NCI-H2227 treated with DMSO at 0.1 percent for 48 hours (cell line): ENCODE measurements around the gene STOML1.
A peak's percentile ranks its signal among the peaks of the same experiment; 100 is the strongest.
"Not testable (repeated sequence)": the region's sequence is repeated elsewhere in the genome, so short reads cannot be mapped to it uniquely, and the experiment has no call there.

Experiments used
- DNase-seq: peaks from one replicate; lab custom pipeline; 2025; lab: John Stamatoyannopoulos, UW

Gene STOML1

GRCh38 chr15:73960472-73961070, 31.5 kb downstream of the STOML1 start:
- not testable (repeated sequence) for DNase-seq

DNA sequence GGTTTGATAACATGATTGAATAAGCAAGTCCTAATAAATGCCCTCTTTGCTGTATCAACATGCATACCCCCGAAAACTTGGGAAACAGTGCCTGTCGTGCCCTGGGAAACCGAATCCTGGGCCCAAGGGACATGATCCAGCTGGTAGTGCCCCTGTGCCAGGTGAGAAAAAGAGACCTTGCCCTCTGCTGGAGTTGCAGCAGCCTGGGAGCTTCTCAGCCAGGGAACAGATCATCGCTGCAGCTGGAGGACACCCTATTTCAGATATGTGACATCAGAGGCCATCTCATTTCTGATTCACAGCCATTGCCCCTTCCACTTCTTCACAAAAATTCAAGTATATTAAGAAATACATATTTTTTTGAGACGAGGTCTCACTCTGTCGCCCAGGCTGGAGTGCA, 32.3 kb downstream of the STOML1 start:
- DNase-seq: no peak

DNA sequence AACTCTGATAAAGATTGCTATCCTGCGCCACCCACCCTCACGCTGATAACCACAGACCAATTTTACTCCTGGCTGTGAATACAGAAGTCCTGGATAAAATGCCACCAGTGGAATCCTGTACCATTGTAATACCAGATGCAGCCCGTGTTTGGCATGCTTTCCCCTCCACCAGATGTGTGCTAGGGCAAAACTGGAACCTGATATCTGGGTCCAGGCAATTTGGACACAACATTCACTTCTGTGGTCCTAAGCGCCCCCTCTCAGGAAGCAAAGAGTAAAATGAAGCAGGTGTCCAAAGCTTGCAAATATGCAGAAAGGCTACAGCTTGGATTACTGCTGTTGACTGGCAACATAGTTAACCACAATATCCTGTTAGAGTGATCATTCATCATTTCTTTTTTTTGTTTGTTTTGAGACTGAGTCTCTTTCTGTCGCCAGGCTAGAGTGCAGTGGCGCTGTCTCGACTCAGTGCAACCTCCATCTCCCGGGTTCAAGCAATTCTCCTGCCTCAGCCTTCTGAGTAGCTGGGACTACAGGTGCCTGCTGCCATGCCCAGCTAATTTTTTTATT, 33.0 kb downstream of the STOML1 start:
- DNase-seq: no peak

DNA sequence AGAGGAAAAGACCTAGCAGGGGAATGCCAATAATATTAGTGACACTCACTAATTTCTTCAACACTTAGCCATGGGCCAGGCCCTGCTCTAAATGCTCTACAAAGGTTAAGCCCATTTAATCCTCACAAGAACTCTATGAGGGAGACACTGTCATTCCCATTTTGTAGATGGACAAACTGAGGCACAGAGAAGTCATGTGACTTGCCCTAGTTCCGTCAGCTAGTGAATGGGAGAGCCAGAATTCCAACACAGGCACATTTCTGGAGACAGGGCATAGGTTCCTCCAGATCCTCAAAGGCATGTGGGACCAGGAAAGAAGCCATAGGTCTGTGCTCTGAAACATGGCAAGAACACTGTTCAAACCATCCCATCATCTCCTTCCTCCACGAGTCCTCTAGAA, 34.3 kb downstream of the STOML1 start:
- no peak for DNase-seq

DNA sequence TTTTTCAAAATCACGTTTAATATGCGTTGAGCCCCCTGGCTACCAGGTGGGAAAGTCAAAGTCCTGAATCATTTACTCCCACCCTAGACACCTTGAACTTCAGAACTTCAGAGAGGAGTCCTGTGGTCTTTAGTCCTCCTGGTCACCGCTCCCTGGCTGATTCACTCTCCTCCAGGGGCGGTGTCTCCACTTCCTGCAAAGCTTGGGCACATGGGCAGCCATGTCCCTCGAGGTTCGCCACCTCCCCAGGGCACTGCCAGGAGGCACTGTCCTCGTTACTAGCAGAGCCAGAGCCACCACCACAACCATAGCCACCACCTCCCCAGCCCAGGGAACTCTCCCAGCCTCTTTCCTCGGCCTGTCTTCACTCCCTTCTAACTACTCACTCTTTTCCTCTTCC, 34.8 kb downstream of the STOML1 start:
- no peak for DNase-seq

DNA sequence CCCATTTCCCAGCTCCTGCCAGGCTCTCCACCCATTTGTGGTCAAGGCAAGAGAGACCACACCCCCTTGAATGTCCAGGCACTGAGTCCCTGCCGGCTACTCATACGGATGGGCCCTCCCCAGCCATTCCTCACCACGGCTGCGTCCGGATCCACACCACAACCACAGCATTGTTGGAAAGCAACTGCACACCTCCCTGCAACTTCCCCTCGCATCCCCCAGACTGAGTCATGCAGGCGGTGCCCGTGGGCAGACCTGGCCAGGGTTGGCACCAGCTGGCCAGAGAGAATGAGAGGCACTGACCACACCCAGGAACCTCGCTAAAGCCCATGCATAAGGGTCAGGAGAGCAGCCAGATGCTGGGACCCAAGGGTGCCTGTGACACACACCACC, 35.4 kb downstream of the STOML1 start:
- DNase-seq: no peak

DNA sequence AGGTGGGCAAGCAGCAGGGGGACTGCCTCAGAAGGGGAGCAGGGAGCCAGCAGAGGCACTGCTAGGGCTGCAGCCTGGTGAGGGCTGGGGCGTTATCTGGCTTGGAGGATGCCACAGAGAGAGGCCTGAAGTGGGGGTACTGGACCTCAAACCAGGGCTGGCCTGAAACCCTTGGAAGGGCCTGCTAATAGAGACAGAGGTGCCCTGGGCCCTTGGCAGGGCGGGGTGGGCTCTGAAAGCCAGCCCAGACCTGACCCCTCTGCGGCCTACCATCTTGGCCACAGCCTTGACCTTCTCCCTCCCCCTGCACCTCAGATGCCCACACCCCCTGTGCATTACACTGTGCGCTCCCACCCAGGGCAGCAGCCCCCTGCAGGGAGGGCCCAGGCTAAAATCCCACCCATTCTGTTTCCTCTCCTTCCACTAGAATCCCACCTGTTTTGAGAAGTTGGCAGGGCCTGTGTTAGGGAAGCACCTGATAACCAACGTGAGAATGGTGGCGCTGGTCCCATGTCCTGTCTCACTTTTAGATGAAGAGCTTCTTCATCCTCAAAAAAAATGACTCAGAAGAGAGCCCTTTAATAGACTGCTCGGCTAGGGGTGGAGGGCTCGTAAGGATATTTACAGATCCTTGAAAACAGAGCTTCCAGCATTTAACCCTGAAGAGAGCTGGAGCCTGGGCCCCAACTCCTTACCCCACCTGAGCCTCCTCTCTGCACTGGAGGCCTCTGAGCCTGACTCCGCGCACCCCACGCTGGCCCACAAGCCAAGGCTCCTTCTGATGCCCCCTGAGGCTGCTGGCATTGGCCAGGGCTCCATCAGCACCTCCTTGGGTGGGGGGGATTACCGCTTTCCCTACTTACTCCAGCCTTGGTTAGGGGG, 36.0 kb downstream of the STOML1 start:
- DNase-seq: no peak

DNA sequence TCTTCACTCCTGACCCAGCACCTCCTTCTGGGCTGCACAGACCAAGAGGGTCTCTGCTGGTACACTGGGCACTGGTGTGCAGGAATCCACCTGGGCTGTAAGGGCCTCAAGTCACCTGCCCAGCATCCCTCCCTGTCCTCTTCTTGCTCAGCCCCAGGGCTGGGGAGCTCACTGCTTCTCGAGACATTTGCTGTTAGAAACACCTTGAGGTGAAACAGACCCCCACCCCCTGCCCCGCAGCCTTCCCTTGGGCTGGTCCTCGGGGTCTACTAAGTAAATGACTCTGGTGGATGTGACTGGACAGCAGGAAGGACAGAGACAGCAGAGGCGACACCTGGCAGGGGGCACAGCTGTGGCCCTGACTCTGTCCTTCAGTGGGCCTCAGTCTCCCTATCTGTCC, 36.8 kb downstream of the STOML1 start:
- DNase-seq: no peak

- DNase-seq: no peak
Observed at GRCh38 chr15:73954188-73955145, 37.6 kb downstream of the STOML1 start.

- no peak for DNase-seq
Observed at GRCh38 chr15:73952913-73953750, 39.0 kb downstream of the STOML1 start.

DNA sequence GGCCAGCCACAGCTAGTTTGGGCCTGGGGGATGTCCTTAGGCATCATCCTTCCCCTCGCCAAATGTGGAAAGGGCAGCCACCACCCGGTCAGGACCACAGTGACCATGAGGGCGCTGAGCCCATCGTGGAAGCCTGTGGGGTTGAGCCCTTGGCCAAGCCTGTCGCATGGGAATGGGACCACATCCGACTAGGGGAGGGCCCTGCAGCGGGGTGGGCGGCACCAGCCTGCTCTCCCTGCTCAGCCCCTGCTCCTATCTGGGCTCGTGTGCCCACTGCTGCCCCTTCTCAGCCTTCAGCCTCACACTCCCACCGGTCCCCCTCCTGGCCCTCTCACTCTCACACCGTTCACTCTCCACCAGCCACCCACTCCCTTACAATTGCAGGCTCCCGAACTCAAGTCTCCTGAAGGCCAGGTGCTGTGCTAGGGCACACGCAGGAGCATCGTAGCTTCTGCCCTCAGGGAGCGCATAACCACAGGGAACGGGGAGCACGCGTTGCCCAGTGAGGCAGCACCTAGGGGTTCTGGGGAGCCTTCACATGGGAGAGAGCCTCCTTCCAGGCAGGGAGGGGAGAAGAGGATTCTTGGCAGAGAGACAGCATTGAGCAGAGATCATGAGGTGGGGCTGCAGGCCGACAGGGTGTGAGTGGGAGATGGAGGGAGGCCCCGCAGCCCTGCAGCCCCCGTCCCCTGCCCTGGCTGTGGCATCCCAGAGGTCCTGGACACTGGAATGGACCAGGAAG, 39.8 kb downstream of the STOML1 start:
- no peak for DNase-seq

- no peak for DNase-seq
Observed at GRCh38 chr15:73951601-73952000, 40.5 kb downstream of the STOML1 start.

DNA sequence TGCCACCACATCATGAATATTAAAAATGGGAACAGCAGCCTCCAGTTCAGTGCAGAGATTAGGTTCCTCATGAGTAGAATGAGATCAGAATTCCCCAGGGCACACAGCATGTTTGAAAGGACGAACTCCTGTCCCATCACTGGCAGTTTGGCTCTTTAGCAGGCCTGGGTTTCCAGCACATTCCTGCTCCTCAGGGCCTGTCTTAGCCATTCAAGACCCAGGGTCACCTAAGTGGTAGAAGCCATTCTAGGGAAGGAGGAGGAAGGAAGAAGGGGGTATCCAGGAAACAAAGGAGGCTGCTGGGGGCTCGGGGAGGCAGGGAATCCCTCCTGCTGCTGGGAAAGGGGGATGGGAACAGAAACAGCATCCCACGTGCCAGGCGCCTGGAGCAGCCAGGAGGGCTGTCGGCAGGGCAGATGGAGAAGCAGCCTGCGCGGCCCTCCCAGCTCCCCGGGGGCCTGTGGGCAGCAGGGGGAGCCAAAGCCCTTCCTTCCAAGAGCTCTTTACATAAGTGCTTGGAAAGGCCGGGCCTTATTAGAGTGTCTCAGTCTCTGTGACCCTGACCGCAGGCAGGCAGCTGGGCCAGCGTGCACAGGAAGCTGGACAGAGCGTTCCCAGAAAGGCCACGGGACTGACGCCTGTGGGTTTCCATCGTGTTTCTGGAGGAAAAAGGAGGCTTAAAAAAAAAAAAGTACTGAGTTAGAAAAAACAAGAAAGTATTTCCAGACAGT, 41.1 kb downstream of the STOML1 start:
- DNase-seq: peak; percentile 41

- DNase-seq: no peak
Observed at GRCh38 chr15:73950479-73950830, 41.6 kb downstream of the STOML1 start.

DNA sequence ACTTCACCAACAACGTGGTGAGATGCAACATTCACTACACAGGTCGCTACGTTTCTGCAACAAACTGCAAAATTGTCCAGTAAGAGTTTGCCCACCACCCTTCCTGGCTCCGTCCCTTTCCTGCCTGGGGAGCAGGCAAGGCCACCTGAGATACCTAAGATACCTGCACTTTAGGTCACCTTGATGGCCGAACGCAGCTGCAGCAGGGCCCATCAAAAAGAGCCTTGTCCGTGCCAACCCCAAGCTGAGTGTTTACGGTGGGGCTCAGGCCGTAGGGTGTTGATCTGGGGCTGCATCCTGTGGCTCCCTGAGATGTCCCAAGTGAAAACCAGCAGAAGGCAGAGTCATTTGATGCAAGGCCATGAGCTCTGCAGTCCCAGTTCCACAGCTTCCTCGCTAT, 42.6 kb downstream of the STOML1 start:
- DNase-seq: no peak

DNA sequence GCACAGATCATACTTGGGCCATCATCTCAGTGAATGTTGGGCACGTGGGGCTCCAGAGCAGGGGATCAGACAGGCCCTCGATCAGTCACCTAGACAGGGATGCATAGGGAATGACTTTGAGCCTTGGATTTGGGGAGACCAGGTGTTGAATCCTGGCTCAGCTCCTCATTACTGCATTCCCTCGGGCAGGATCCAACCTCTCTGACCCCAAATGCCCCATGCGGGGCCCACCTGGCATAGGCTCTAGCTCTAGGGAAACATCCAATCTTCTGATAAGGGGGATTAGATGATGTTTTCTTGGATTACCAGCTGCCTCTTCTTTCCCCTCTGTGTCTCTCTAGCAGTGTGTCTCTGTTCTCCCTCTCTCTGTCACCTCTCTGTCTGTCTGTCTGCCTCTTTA, 43.1 kb downstream of the STOML1 start:
- no peak for DNase-seq

DNA sequence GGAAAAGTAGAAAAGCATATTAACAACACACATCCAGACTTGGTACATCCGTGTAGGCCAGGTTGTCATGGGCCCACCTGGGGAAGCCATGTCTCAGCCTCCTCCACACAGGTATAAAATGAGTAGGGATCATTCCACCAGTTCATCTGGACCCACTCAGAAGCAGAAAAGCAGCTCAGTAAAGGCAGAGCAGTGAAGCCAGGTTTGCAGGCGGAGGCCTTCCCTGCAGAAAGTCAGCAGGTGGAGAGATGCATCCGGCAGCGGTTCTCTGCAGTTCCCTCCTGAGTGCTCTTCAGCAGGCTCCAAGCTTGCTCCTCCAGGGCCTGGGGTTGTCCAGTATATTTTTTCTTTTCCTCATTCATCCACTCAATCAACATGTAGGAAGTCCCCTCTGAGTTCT, 43.7 kb downstream of the STOML1 start:
- DNase-seq: no peak

GRCh38 chr15:73947651-73948050, 44.4 kb downstream of the STOML1 start:
- no peak for DNase-seq

DNA sequence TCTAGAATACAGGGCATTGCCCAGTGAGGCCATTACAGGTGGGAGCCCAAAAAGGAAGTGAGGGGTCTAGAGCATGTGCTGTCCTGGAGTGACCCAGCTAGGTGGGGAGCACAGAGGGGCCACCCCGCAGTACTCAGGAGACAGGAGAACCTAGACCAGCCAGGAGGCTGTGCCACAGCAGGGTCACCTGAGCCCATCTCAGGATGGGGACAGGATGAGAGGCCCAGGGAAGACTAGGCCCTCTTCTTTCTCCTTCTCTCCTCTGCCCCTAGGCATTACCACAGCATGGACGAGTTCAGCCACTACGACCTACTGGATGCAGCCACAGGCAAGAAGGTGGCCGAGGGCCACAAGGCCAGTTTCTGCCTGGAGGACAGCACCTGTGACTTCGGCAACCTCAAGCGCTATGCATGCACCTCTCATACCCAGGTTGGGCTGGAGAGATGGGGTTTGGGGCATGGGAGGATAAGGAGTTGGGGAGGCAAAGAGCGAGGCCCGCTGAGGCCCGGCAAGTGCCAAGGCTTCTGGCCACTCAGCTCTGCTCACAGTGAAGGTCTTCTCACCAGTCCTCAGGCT, 45.2 kb downstream of the STOML1 start:
- no peak for DNase-seq
